MCF 10A (cell line): ENCODE measurements around the gene TFRC. TPM values are rescaled to one million over a fixed set of nuclear protein-coding genes. Genes with fewer than 3 reads are reported as not detected.
"Not testable (repeated sequence)": the region's sequence is repeated elsewhere in the genome, so short reads cannot be mapped to it uniquely, and the experiment has no call there.

ENCODE experiments used
- BruUV-seq: library from RNA; stranded (reverse); fragments of 400-500 nt; replicated peaks from 2 replicates; lab custom pipeline; 2021; lab: Mats Ljungman, UMichigan
- CTCF ChIA-PET: fragments of 300-600 bp; sonication (Branson Sonifier 250); formaldehyde crosslinking; extraction: SDS; loops from one replicate; lab custom pipeline; 2021; ENCODE audit warnings: antibody characterized with exemption, inconsistent platforms; lab: Yijun Ruan, JAX
- POLR2A ChIA-PET: fragments of 300-600, 350-650 bp; sonication (Branson Sonifier 250); formaldehyde crosslinking; extraction: SDS; loops from one replicate; lab custom pipeline; 2020; ENCODE audit warnings: antibody characterized with exemption, inconsistent platforms; lab: Yijun Ruan, JAX
- DNase-seq: peaks from one replicate; pipeline ENCODE4 v3.0.0-alpha.2; 2018; ENCODE audit not compliant: unreplicated experiment
- H3K27ac Mint-ChIP-seq: one replicate; pipeline ENCODE4 v1.8.0; 2022; ENCODE audit warnings: mild to moderate bottlenecking, low read depth, mixed read lengths; ENCODE audit not compliant: unreplicated experiment
- H3K27me3 Mint-ChIP-seq: one replicate; pipeline ENCODE4 v1.8.0; 2022; ENCODE audit warnings: mixed read lengths; ENCODE audit not compliant: insufficient read depth, unreplicated experiment
- H3K36me3 Mint-ChIP-seq: one replicate; pipeline ENCODE4 v1.8.0; 2022; ENCODE audit warnings: mild to moderate bottlenecking, moderate library complexity, mixed read lengths; ENCODE audit not compliant: insufficient read depth, unreplicated experiment
- H3K4me1 Mint-ChIP-seq: one replicate; pipeline ENCODE4 v1.8.0; 2022; ENCODE audit warnings: mixed read lengths; ENCODE audit not compliant: insufficient read depth, unreplicated experiment
- H3K4me3 Mint-ChIP-seq: one replicate; pipeline ENCODE4 v1.8.0; 2022; ENCODE audit warnings: mild to moderate bottlenecking, moderate library complexity, mixed read lengths; ENCODE audit not compliant: unreplicated experiment
- H3K9me3 Mint-ChIP-seq: one replicate; pipeline ENCODE4 v1.8.0; 2022; ENCODE audit warnings: mixed read lengths; ENCODE audit not compliant: unreplicated experiment
- CTCF ChIP-seq: fragments of 200-600 bp; IDR thresholded peaks from one replicate; pipeline ENCODE4 v1.8.0; 2022; ENCODE audit warnings: antibody characterized with exemption, mild to moderate bottlenecking; ENCODE audit not compliant: unreplicated experiment
- intact Hi-C: fragments of 100-400 bp; cut with micrococcal nuclease; formaldehyde crosslinking; loops from 2 replicates; pipeline ENCODE4 v1.14.1; 2022
- total RNA-seq: library from RNA; stranded (reverse); gene quantifications from 2 replicates; pipeline ENCODE4 v1.2.3, GENCODE V29; 2022

The TFRC gene
- total RNA-seq, 1 experiment from 2014 or later, result 72.9 TPM

- Mint-ChIP-seq H3K4me3 (peak overlapping the region; percentile 94), H3K4me1 (peaks cover 6% of the 10 kb centered on the region), H3K27me3 (no peaks in the 10 kb centered on the region), H3K9me3 (no peaks in the 10 kb centered on the region), H3K27ac (peak overlapping the region; percentile 87), H3K36me3 (peaks cover 22% of the 10 kb centered on the region)
- intact Hi-C loops, result loop anchor here (2.0 kb wide), 1 partner anchor 62 kb away; no protein-coding TSS in a partner anchor
- POLR2A ChIA-PET, result interaction anchor here (0.6 to 5.6 kb wide), 12 partner anchors 8 to 660 kb away, joined by 3 to 70 read pairs (median 4); partner anchors contain the start of gene DYNLT2B
- DNase-seq, result peak; percentile 64
- TF ChIP-seq CTCF, result no peak
- CTCF ChIA-PET, result interaction anchor here (0.6 to 1.2 kb wide), 2 partner anchors 25 to 115 kb away, joined by 3 to 4 read pairs; no protein-coding TSS in a partner anchor
- BruUV-seq, result no TSS peak
Observed at GRCh38 chr3:196081002-196081833, 672 bp downstream of the TFRC start.

GRCh38 chr3:196080101-196080846, 1.6 kb downstream of the TFRC start:
- ChIA-PET CTCF (interaction anchor here (0.6 to 2.9 kb wide), 6 partner anchors 8 to 117 kb away, joined by 3 to 21 read pairs (median 4); no protein-coding TSS in a partner anchor), POLR2A (interaction anchor here (0.6 to 5.6 kb wide), 8 partner anchors 11 to 661 kb away, joined by 3 to 70 read pairs (median 4); no protein-coding TSS in a partner anchor)
- H3K27me3 Mint-ChIP-seq, H3K9me3 Mint-ChIP-seq: not testable (repeated sequence)
- peak; percentile 10 for DNase-seq
- Mint-ChIP-seq H3K4me1 (peaks cover 12% of the 10 kb centered on the region), H3K27ac (peak overlapping the region; percentile 87), H3K36me3 (peaks cover 31% of the 10 kb centered on the region), H3K4me3 (peak overlapping the region; percentile 94)
- intact Hi-C loops, result loop anchor here (2.0 kb wide), 1 partner anchor 63 kb away; no protein-coding TSS in a partner anchor
- TSS peak; percentile 59 for BruUV-seq

- ChIA-PET CTCF (interaction anchor here (0.7 to 2.9 kb wide), 6 partner anchors 8 to 117 kb away, joined by 3 to 21 read pairs (median 3); no protein-coding TSS in a partner anchor), POLR2A (interaction anchor here (0.6 to 5.6 kb wide), 8 partner anchors 15 to 661 kb away, joined by 3 to 70 read pairs (median 4); partner anchors contain the start of gene PCYT1A)
- intact Hi-C loops, result loop anchor here (2.0 kb wide), 1 partner anchor 63 kb away; no protein-coding TSS in a partner anchor
- Mint-ChIP-seq H3K36me3 (peaks cover 37% of the 10 kb centered on the region), H3K27ac (peak overlapping the region; percentile 87), H3K9me3 (no peaks in the 10 kb centered on the region), H3K4me1 (peaks cover 12% of the 10 kb centered on the region), H3K4me3 (peak overlapping the region; percentile 94), H3K27me3 (no peaks in the 10 kb centered on the region)
- no peak for DNase-seq
- TF ChIP-seq CTCF, result no peak
- BruUV-seq, result no TSS peak
Observed at GRCh38 chr3:196079682-196080081, 2.2 kb downstream of the TFRC start.

- no TSS peak for BruUV-seq
- intact Hi-C loops, result no loop called here
- ChIA-PET CTCF (interaction anchor here (0.6 to 8.6 kb wide), 2 partner anchors 121 to 535 kb away, joined by 3 to 171 read pairs; no protein-coding TSS in a partner anchor), POLR2A (no interaction called here)
- no peaks in the 10 kb centered on the region for H3K9me3 Mint-ChIP-seq
- no peak for DNase-seq
- H3K36me3 Mint-ChIP-seq, result peaks cover 84% of the 10 kb centered on the region
- no peaks in the 10 kb centered on the region for H3K27me3 Mint-ChIP-seq
- H3K27ac Mint-ChIP-seq, result no peak overlapping the region
- H3K4me3 Mint-ChIP-seq, result no peak overlapping the region
- H3K4me1 Mint-ChIP-seq, result peaks cover 17% of the 10 kb centered on the region
- no peak for TF ChIP-seq CTCF
Observed at GRCh38 chr3:196075013-196075412, 6.9 kb downstream of the TFRC start.
